Measurements from ENCODE around the gene CDS2. TPM values are rescaled to one million over a fixed set of nuclear protein-coding genes. Genes with fewer than 3 reads are reported as not detected.
"Not testable (repeated sequence)": the region's sequence is repeated elsewhere in the genome, so short reads cannot be mapped to it uniquely, and the experiment has no call there.

CDS2 gene
- total and polyA plus RNA-seq, 10 of the 15 experiments (the other 5 are each of a cell fraction or from before 2014, with no cell fraction given): 11.5 to 94.7 (median 23.1) TPM

- no peak for TF ChIP-seq ZNF592 (IDR thresholded peaks at IDR 0.05)
Observed at GRCh38 chr20:5095931-5096330, 30.9 kb upstream of the CDS2 start (continued).

- H3K9ac ChIP-seq (ENCODE audit: control insufficient read depth, insufficient read depth, low read length): no peak overlapping the region
- H3K27me3 ChIP-seq (replicated peaks in 1 of 2; ENCODE audit: control insufficient read depth in 2 of 2, insufficient read depth in 2 of 2, low read length in 1 of 2): no peaks in the 10 kb centered on the region
- H3K36me3 ChIP-seq (ENCODE audit: control insufficient read depth in 2 of 2, insufficient read depth in 2 of 2, low read length in 1 of 2): peaks cover 7% of the 10 kb centered on the region in 2 experiments; a peak in 3 of 4 replicates
- WGBS (ENCODE audit: insufficient coverage, insufficient replicate concordance, low lambda C conversion rate, missing lambda C conversion rate): 85% methylated on average over 2 of the region's 2 CpGs
- BruUV-seq (replicated peaks): no TSS peak
- FAIRE-seq (no peak), ATAC-seq (no peak), DNase-seq (ENCODE audit: low read depth, low spot score) (no peak)
- H3K9me3 ChIP-seq (replicated peaks; ENCODE audit: control insufficient read depth, insufficient read depth, low read length): no peaks in the 10 kb centered on the region
- no peak for TF ChIP-seq ZSCAN29 (IDR thresholded peaks at IDR 0.05)
- TF ChIP-seq POLR2A (IDR thresholded peaks at IDR 0.05; ENCODE audit: low read depth, low read length): 0 out of 2 replicates have a peak, but pooled peaks have one; percentile 7
- no peak for TF ChIP-seq BCL11A (IDR thresholded peaks at IDR 0.05; ENCODE audit: low read depth, low read length)
- TF ChIP-seq STAT1 (conservative IDR thresholded peaks at IDR 0.05): no peak
- no peak for TF ChIP-seq CBX5 (IDR thresholded peaks at IDR 0.05; ENCODE audit: low read depth)
- RAD21 ChIA-PET (ENCODE audit: unreplicated experiment): interaction anchor here (1.1 to 1.5 kb wide), 3 partner anchors 10 to 109 kb away, joined by 3 to 9 read pairs (median 3); no protein-coding TSS in a partner anchor
- CTCF ChIA-PET: interaction anchor here (1.5 kb wide), 1 partner anchor 141 kb away, joined by 4 read pairs; no protein-coding TSS in a partner anchor
- SMC1A ChIA-PET (ENCODE audit: uncharacterized antibody, unreplicated experiment): interaction anchor here (0.7 to 6.7 kb wide), 8 partner anchors 21 to 154 kb away, joined by 3 to 79 read pairs (median 3); no protein-coding TSS in a partner anchor
- H4K20me1 ChIP-seq (ENCODE audit: control insufficient read depth, insufficient read depth): no peaks in the 10 kb centered on the region
- no peak overlapping the region for H3K4me2 ChIP-seq (ENCODE audit: control insufficient read depth, insufficient read depth)
- POLR2A ChIA-PET: no interaction called here
- H3K4me3 ChIP-seq: no peak overlapping the region
- in situ Hi-C loops (cut with MboI): loop anchor here (5.0 kb wide), 1 partner anchor 494 kb away; no protein-coding TSS in a partner anchor
- no peak overlapping the region for H3K27ac ChIP-seq (ENCODE audit: control insufficient read depth, insufficient read depth)
- H3K4me1 ChIP-seq (ENCODE audit: control insufficient read depth, insufficient read depth, low read length): no peaks in the 10 kb centered on the region
- no peak overlapping the region for H2AFZ ChIP-seq (ENCODE audit: control insufficient read depth, low read depth, low read length)
- intact Hi-C loops (cut with micrococcal nuclease; ENCODE audit: unreplicated experiment): no loop called here
- H3K79me2 ChIP-seq (ENCODE audit: control insufficient read depth, insufficient read depth, low read length): no peaks in the 10 kb centered on the region
Observed at GRCh38 chr20:5096463-5096862, 30.3 kb upstream of the CDS2 start.

- FAIRE-seq; DNase-seq (ENCODE audit: low read depth, low spot score); H4K20me1 ChIP-seq (ENCODE audit: control insufficient read depth, insufficient read depth); BruUV-seq (replicated peaks); H3K4me1 ChIP-seq (ENCODE audit: control insufficient read depth, insufficient read depth, low read length); H3K36me3 ChIP-seq (ENCODE audit: control insufficient read depth in 2 of 2, insufficient read depth in 2 of 2, low read length in 1 of 2); H3K4me3 ChIP-seq; H3K79me2 ChIP-seq (ENCODE audit: control insufficient read depth, insufficient read depth, low read length); ATAC-seq; H3K27ac ChIP-seq (ENCODE audit: control insufficient read depth, insufficient read depth); intact Hi-C loops (cut with micrococcal nuclease; ENCODE audit: unreplicated experiment); H3K9me3 ChIP-seq (replicated peaks; ENCODE audit: control insufficient read depth, insufficient read depth, low read length); H3K9ac ChIP-seq (ENCODE audit: control insufficient read depth, insufficient read depth, low read length); H3K27me3 ChIP-seq (replicated peaks in 1 of 2; ENCODE audit: control insufficient read depth in 2 of 2, insufficient read depth in 2 of 2, low read length in 1 of 2); H3K4me2 ChIP-seq (ENCODE audit: control insufficient read depth, insufficient read depth); H2AFZ ChIP-seq (ENCODE audit: control insufficient read depth, low read depth, low read length): not testable (repeated sequence)
- ChIA-PET POLR2A (interaction anchor here (0.6 to 0.9 kb wide), 3 partner anchors 100 to 255 kb away, joined by 3 to 8 read pairs (median 3); no protein-coding TSS in a partner anchor), CTCF (interaction anchor here (1.0 to 5.4 kb wide), 18 partner anchors 18 to 287 kb away, joined by 3 to 104 read pairs (median 8); no protein-coding TSS in a partner anchor), RAD21 (ENCODE audit: unreplicated experiment) (interaction anchor here (0.6 to 5.0 kb wide), 12 partner anchors 19 to 284 kb away, joined by 3 to 54 read pairs (median 4); no protein-coding TSS in a partner anchor), SMC1A (ENCODE audit: uncharacterized antibody, unreplicated experiment) (interaction anchor here (0.5 to 6.7 kb wide), 24 partner anchors 8 to 211 kb away, joined by 3 to 79 read pairs (median 4); no protein-coding TSS in a partner anchor)
- in situ Hi-C loops (cut with MboI): loop anchor here (5.0 kb wide), 1 partner anchor 497 kb away; no protein-coding TSS in a partner anchor
- 100% methylated on average over 1 of the region's 1 CpG for WGBS (ENCODE audit: insufficient coverage, insufficient replicate concordance, low lambda C conversion rate, missing lambda C conversion rate)
Observed at GRCh38 chr20:5099009-5099408, 27.8 kb upstream of the CDS2 start.

Data from GM12878 (cell line).